Stimulated activated CD4-positive, alpha-beta T cell treated with anti-CD3 and anti-CD28 coated beads, Interleukin-15, amount 100 ng/mL, for 24 hours (primary cell): ENCODE results near the gene CDC20.
"Not testable (repeated sequence)": the region's sequence is repeated elsewhere in the genome, so short reads cannot be mapped to it uniquely, and the experiment has no call there.

ENCODE experiments used
- DNase-seq: peaks from one replicate; pipeline ENCODE4 v3.0.0-alpha.2; 2020

Gene CDC20

GRCh38 chr1:43386676-43387075 is 27.9 kb downstream of the CDC20 start:
- DNase-seq, result no peak

GRCh38 chr1:43387976-43388599 is 29.3 kb downstream of the CDC20 start:
- no peak for DNase-seq

GRCh38 chr1:43388613-43389012 is 29.8 kb downstream of the CDC20 start:
- no peak for DNase-seq

GRCh38 chr1:43389326-43390313 is 30.8 kb downstream of the CDC20 start, which contains the start of the genes MED8 and SZT2:
MED8 (minus strand) TSS chr1:43389800; CDS start chr1:43389764, 36 bp downstream.
SZT2 (plus strand) TSS chr1:43389899; CDS start chr1:43389969, 70 bp downstream.
- DNase-seq, result peak; percentile 95

- no peak for DNase-seq
Observed at GRCh38 chr1:43392702-43393101, 33.9 kb downstream of the CDC20 start.

GRCh38 chr1:43395523-43395922 is 36.7 kb downstream of the CDC20 start:
- no peak for DNase-seq

- DNase-seq, result no peak
Observed at GRCh38 chr1:43396059-43396458, 37.3 kb downstream of the CDC20 start.

GRCh38 chr1:43398227-43398626 is 39.4 kb downstream of the CDC20 start:
- no peak for DNase-seq

GRCh38 chr1:43400441-43400840 is 41.7 kb downstream of the CDC20 start:
- not testable (repeated sequence) for DNase-seq

GRCh38 chr1:43402089-43402865 is 43.5 kb downstream of the CDC20 start:
- no peak for DNase-seq

- no peak for DNase-seq
Observed at GRCh38 chr1:43404353-43404752, 45.6 kb downstream of the CDC20 start.

GRCh38 chr1:43405219-43405875 is 46.6 kb downstream of the CDC20 start:
- DNase-seq, result no peak

- DNase-seq, result no peak
Observed at GRCh38 chr1:43405876-43406234, 47.1 kb downstream of the CDC20 start.

- no peak for DNase-seq
Observed at GRCh38 chr1:43410571-43410970, 51.8 kb downstream of the CDC20 start.
